ENCODE data around the gene POLG.

- no peak for TF ChIP-seq CTCF (IDR thresholded peaks at IDR 0.05)
- no peak for TF ChIP-seq POLR2A (IDR thresholded peaks at IDR 0.05)
Observed at GRCh38 chr15:89330119-89330518, 4.5 kb downstream of the POLG start.
